A673 (cell line): ENCODE results near the gene LRRC4C.

Experiments used
- EZH2 ChIP-seq: fragments of 200-600 bp; sonication (generic); IDR thresholded peaks from 2 replicates; pipeline ENCODE4 v1.6.1; 2017; ENCODE audit warnings: borderline replicate concordance, low read depth, mild to moderate bottlenecking, mixed read lengths, antibody characterized with exemption, low read length; ENCODE audit not compliant: poor library complexity, severe bottlenecking
- TF ChIP-seq, protein P1 (sequence below): fragments of 300-800, 200-600 bp; sonication (generic); conservative IDR thresholded peaks from 2 replicates; pipeline ENCODE4 v1.5.1; 2017; ENCODE audit warnings: low read depth, mild to moderate bottlenecking, antibody characterized with exemption, low read length, moderate library complexity, mixed read lengths

DNA sequence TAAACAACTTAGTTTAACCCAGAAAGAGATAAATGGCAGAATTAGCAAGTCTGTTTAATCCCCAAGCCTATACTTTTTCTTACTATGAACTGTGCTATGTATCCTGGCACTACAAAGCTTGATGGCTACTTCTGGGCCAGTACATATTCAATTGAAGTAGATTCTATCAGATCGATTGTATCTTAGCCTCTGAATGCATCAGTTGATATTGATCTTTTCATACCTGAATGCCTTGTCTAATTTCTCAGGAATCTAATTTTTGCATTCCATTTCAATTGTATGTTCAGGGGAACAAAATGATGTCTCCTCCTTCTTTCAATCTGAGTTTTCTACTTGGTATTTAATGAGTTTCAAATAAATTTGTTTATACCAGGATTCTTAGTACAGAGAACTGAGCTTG is 1137.9 kb downstream of the LRRC4C start:
- TF ChIP-seq, protein P1, sequence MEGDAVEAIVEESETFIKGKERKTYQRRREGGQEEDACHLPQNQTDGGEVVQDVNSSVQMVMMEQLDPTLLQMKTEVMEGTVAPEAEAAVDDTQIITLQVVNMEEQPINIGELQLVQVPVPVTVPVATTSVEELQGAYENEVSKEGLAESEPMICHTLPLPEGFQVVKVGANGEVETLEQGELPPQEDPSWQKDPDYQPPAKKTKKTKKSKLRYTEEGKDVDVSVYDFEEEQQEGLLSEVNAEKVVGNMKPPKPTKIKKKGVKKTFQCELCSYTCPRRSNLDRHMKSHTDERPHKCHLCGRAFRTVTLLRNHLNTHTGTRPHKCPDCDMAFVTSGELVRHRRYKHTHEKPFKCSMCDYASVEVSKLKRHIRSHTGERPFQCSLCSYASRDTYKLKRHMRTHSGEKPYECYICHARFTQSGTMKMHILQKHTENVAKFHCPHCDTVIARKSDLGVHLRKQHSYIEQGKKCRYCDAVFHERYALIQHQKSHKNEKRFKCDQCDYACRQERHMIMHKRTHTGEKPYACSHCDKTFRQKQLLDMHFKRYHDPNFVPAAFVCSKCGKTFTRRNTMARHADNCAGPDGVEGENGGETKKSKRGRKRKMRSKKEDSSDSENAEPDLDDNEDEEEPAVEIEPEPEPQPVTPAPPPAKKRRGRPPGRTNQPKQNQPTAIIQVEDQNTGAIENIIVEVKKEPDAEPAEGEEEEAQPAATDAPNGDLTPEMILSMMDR, result no peak
- TF ChIP-seq EZH2, result no peak
